Fibroblast of lung (primary cell): ENCODE data around the gene ERFL. TPM values are rescaled to one million over a fixed set of nuclear protein-coding genes. Genes with fewer than 3 reads are reported as not detected.
"Not testable (repeated sequence)": the region's sequence is repeated elsewhere in the genome, so short reads cannot be mapped to it uniquely, and the experiment has no call there.

Experiments used
- DNase-seq, 2 donors: peaks; one replicate each; pipeline versions ENCODE4 v3.0.0 to v3.0.0-alpha.2; 2010; ENCODE audit warnings: low read depth in 2 of 2
- H2AFZ ChIP-seq: 2 replicates; pipeline ENCODE4 v1.5.1; 2012; ENCODE audit warnings: low read length, control low read depth, inconsistent platforms
- H3K27ac ChIP-seq: 2 replicates; pipeline ENCODE4 v1.5.1; 2011; ENCODE audit warnings: low read length, control low read depth; ENCODE audit not compliant: insufficient read depth
- H3K27me3 ChIP-seq: 2 replicates; pipeline ENCODE4 v1.5.1; 2011; ENCODE audit warnings: mild to moderate bottlenecking, low read length; ENCODE audit not compliant: control insufficient read depth, insufficient read depth
- H3K36me3 ChIP-seq: 2 replicates; pipeline ENCODE4 v1.5.1; 2011; ENCODE audit warnings: low read length; ENCODE audit not compliant: control insufficient read depth, insufficient read depth
- H3K4me1 ChIP-seq: 2 replicates; pipeline ENCODE4 v1.5.1; 2011; ENCODE audit warnings: low read length; ENCODE audit not compliant: control insufficient read depth, insufficient read depth; ENCODE audit errors: extremely low read depth
- H3K4me2 ChIP-seq: 2 replicates; pipeline ENCODE4 v1.5.1; 2011; ENCODE audit warnings: low read length, control low read depth; ENCODE audit not compliant: insufficient read depth; ENCODE audit errors: extremely low read depth
- H3K4me3 ChIP-seq, 4 experiments: fragments of 200-600 bp in 1 of 4; sonication (generic) in 1 of 4; replicated peaks in 1 of 4; 2 replicates each; pipeline ENCODE4 v1.5.1; 2011 to 2016; ENCODE audit warnings: low read length in 4 of 4, low read depth in 3 of 4, mild to moderate bottlenecking in 3 of 4, control low read depth in 2 of 4, inconsistent platforms in 1 of 4, mixed read lengths in 1 of 4; ENCODE audit not compliant: insufficient read depth in 1 of 4; ENCODE audit errors: control extremely low read depth in 1 of 4
- H3K79me2 ChIP-seq: 2 replicates; pipeline ENCODE4 v1.5.1; 2012; ENCODE audit warnings: mild to moderate bottlenecking, low read length, inconsistent platforms; ENCODE audit not compliant: control insufficient read depth, insufficient read depth
- H3K9ac ChIP-seq: 2 replicates; pipeline ENCODE4 v1.5.1; 2011; ENCODE audit warnings: mild to moderate bottlenecking, low read length, control low read depth; ENCODE audit not compliant: insufficient read depth
- H3K9me3 ChIP-seq: 2 replicates; pipeline ENCODE4 v1.5.1; 2012; ENCODE audit warnings: low read depth, low read length; ENCODE audit not compliant: control insufficient read depth, insufficient read depth
- H4K20me1 ChIP-seq: 2 replicates; pipeline ENCODE4 v1.5.1; 2011; ENCODE audit warnings: low read length; ENCODE audit not compliant: control insufficient read depth, insufficient read depth; ENCODE audit errors: extremely low read depth
- CTCF ChIP-seq, 2 donors: IDR thresholded peaks in 1 of 2; conservative IDR thresholded peaks in 1 of 2; 1 replicate in 1 of 2; 2 replicates in 1 of 2; pipeline ENCODE4 v1.5.1; 2011 to 2012; ENCODE audit warnings: low read length in 2 of 2, control low read depth in 1 of 2, inconsistent platforms in 1 of 2, low read depth in 1 of 2, mild to moderate bottlenecking in 1 of 2
- EZH2 ChIP-seq: IDR thresholded peaks from 2 replicates; pipeline ENCODE4 v1.5.1; 2012; ENCODE audit warnings: low read length, control low read depth, mild to moderate bottlenecking; ENCODE audit errors: missing control alignments
- polyA plus RNA-seq, 2 donors: library from polyadenylated mRNA; depleted of rRNA in 1 of 2; stranded (reverse) in 1 of 2; unstranded in 1 of 2; fragments of >200 nt; gene quantifications; 2 replicates each; pipeline ENCODE4 v1.2.1, GENCODE V29; 2011 to 2012; ENCODE audit warnings: missing spikeins in 1 of 2
- total RNA-seq: library from RNA; depleted of rRNA; stranded (reverse); fragments of >200 nt; gene quantifications from 2 replicates; pipeline ENCODE4 v1.2.1, GENCODE V29; 2014

Gene ERFL
- total and polyA plus RNA-seq, 2 donors (not counting 1 experiment from before 2014, with no cell fraction given) = under 0.01 to 0.03 TPM

GRCh38 chr19:41940731-41941409 is 12.6 kb upstream of the ERFL start:
- Histone ChIP-seq H3K36me3 (no peaks in the 10 kb centered on the region), H3K27me3 (peaks cover 6% of the 10 kb centered on the region), H3K4me1 (peaks cover 7% of the 10 kb centered on the region), H3K9ac (peak overlapping the region; percentile 16), H2AFZ (peak overlapping the region; percentile 29), H3K27ac (no peak overlapping the region), H3K4me2 (peak overlapping the region; percentile 68), H4K20me1 (no peaks in the 10 kb centered on the region), H3K79me2 (no peaks in the 10 kb centered on the region), H3K4me3 (peak overlapping the region; percentile 38 to 60 (median 48)), H3K9me3 (no peaks in the 10 kb centered on the region)
- TF ChIP-seq CTCF (conservative IDR thresholded peaks at IDR 0.05 in 1 of 2, IDR thresholded peaks at IDR 0.05 in 1 of 2; ENCODE audit: low read depth in 1 of 2, low read length in 2 of 2) (no peak), EZH2 (no peak)
- DNase-seq = no peak

- TF ChIP-seq EZH2 (no peak), CTCF (conservative IDR thresholded peaks at IDR 0.05 in 1 of 2, IDR thresholded peaks at IDR 0.05 in 1 of 2; ENCODE audit: low read depth in 1 of 2, low read length in 2 of 2) (no peak)
- H3K4me2 ChIP-seq = peak overlapping the region; percentile 68
- H2AFZ ChIP-seq = peak overlapping the region; percentile 35
- no peak overlapping the region for H3K27ac ChIP-seq
- H3K9ac ChIP-seq = peak overlapping the region; percentile 30
- H3K4me3 ChIP-seq = peak overlapping the region; percentile 38 to 60 (median 48)
- H3K79me2 ChIP-seq = no peaks in the 10 kb centered on the region
- DNase-seq = no peak
- peaks cover 9% of the 10 kb centered on the region for H3K27me3 ChIP-seq
- no peaks in the 10 kb centered on the region for H4K20me1 ChIP-seq
- no peaks in the 10 kb centered on the region for H3K36me3 ChIP-seq
- H3K4me1 ChIP-seq = peaks cover 7% of the 10 kb centered on the region
- no peaks in the 10 kb centered on the region for H3K9me3 ChIP-seq
Observed at GRCh38 chr19:41939861-41940730, 11.8 kb upstream of the ERFL start.

- not testable (repeated sequence) for DNase-seq, H3K9ac ChIP-seq, H3K27ac ChIP-seq, H3K4me3 ChIP-seq, H3K9me3 ChIP-seq, H2AFZ ChIP-seq, H3K79me2 ChIP-seq, H3K4me1 ChIP-seq, H3K36me3 ChIP-seq, H4K20me1 ChIP-seq, H3K4me2 ChIP-seq
- H3K27me3 ChIP-seq = peaks cover 14% of the 10 kb centered on the region
Observed at GRCh38 chr19:41939209-41939608, 11.0 kb upstream of the ERFL start.
